ENCODE data around the gene CRYGS. TPM values are rescaled to one million over a fixed set of nuclear protein-coding genes. Genes with fewer than 3 reads are reported as not detected.
"Not testable (repeated sequence)": the region's sequence is repeated elsewhere in the genome, so short reads cannot be mapped to it uniquely, and the experiment has no call there.

The CRYGS gene
- total RNA-seq, 2 donors from 2014 or later, result 2.4 to 4.9 TPM

DNA sequence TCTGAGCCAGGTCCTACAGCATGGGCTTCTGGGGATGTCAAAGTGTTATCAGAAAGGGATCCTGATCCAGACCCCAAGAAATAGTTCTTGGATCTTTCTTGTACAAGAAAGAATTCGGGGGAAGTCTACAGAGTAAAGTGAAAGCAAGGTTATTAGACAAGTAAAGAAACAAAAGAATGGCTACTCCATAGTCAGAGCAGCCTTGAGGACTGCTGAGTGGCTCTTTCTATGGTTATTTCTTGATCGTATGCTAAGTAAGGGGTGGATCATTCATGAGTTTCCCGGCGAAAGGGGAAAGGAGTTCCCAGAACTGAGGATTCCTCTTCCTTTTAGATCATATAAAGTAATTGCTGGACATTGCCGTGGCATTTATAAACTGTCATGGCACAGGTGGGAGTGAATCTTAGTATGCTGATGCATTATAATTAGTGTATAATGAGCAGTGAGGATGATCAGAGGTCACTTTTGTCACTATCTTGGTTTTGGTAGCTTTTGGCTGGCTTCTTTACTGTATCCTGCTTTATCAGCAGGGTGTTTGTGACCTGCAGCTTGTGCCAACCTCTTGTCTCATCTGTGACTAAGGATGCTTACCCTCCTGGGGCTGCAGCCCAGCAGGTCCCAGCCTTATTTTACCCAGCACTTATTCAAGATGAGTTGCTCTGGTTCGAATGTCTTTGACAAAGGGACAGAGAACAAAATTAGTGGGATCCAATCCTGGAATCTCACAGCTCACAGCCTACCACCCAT lies 41.0 kb downstream of the CRYGS start:
- no peak for ATAC-seq (replicated peaks)
- Mint-ChIP-seq H3K27ac (peak overlapping the region; percentile 46), H3K4me1 (peaks cover 14% of the 10 kb centered on the region), H3K9me3 (no peaks in the 10 kb centered on the region), H3K4me3 (peak overlapping the region; percentile 49), H3K36me3 (ENCODE audit: low read depth) (no peaks in the 10 kb centered on the region), H3K27me3 (peaks cover 3% of the 10 kb centered on the region)

- peak; percentile 30 for ATAC-seq (replicated peaks)
- H3K36me3 Mint-ChIP-seq (ENCODE audit: low read depth), result no peaks in the 10 kb centered on the region
- H3K27me3 Mint-ChIP-seq, result peaks cover 3% of the 10 kb centered on the region
- H3K4me3 Mint-ChIP-seq, result peak overlapping the region; percentile 49
- peak overlapping the region; percentile 46 for H3K27ac Mint-ChIP-seq
- peaks cover 14% of the 10 kb centered on the region for H3K4me1 Mint-ChIP-seq
- H3K9me3 Mint-ChIP-seq, result no peaks in the 10 kb centered on the region
Observed at GRCh38 chr3:186502138-186502948, 41.8 kb downstream of the CRYGS start.

DNA sequence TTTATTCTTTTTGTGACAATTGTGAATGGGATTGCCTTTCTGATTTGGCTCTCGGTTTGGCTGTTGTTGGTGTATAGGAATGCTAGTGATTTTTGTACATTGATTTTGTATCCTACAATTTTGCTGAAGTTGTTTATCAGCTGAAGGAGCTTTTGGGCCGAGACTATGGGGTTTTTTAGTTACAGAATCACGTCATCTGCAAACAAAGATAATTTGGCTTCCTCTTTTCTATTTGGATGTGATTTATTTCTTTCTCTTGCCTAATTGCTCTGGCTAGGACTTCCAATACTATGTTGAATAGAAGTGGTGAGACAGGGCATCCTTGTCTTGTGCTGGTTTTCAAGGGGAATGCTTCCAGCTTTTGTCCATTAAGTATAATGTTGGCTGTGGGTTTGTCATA lies 44.2 kb downstream of the CRYGS start:
- not testable (repeated sequence) for H3K36me3 Mint-ChIP-seq (ENCODE audit: low read depth); H3K4me1 Mint-ChIP-seq; H3K9me3 Mint-ChIP-seq; ATAC-seq (replicated peaks); H3K4me3 Mint-ChIP-seq; H3K27ac Mint-ChIP-seq; H3K27me3 Mint-ChIP-seq

- H3K27ac Mint-ChIP-seq; ATAC-seq (replicated peaks); H3K4me3 Mint-ChIP-seq; H3K27me3 Mint-ChIP-seq; H3K9me3 Mint-ChIP-seq; H3K36me3 Mint-ChIP-seq (ENCODE audit: low read depth); H3K4me1 Mint-ChIP-seq: not testable (repeated sequence)
Observed at GRCh38 chr3:186498022-186498421, 46.2 kb downstream of the CRYGS start.

DNA sequence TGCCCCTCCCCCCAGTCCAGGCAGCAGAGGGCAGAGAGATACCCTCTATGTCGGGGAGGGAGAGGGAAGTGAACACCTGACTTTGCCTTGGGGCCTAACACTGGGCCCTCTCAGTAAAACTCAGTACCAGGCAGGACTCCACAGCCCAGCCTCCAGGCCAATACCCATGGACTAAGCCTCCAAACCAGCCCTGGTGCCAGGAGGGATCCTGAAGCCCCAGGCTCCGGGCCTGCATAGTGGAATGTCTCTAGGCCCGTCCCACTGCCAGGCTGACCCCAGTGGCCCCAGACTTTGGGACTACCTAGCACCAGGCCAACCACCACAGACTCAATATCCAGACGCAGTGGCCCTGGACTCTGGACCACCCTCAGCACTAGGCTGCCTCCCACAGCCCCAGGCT lies 46.6 kb downstream of the CRYGS start:
- no peaks in the 10 kb centered on the region for H3K36me3 Mint-ChIP-seq (ENCODE audit: low read depth)
- no peaks in the 10 kb centered on the region for H3K9me3 Mint-ChIP-seq
- no peak overlapping the region for H3K4me3 Mint-ChIP-seq
- H3K27ac Mint-ChIP-seq, result no peak overlapping the region
- ATAC-seq (replicated peaks), result no peak
- no peaks in the 10 kb centered on the region for H3K27me3 Mint-ChIP-seq
- H3K4me1 Mint-ChIP-seq, result peaks cover 4% of the 10 kb centered on the region

DNA sequence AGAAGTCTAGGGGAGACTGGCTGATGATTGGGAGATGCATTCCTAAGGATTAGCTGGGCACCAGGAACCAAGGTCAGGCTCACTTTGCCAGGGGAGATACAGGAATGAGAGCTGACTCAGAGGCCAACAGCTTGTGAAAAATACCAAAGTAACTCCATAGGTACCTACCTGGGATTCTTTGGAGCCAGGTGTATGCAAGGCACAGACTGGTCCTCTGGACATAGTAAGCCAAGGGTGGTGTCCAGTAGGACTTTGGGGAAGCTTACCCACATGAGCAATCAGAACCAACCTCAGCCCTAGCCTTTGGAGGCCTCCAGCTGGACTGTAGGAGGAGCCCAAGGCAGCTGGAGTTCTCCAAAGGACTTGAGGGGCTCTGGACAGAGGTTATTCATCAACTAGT lies 47.5 kb downstream of the CRYGS start:
- ATAC-seq (replicated peaks), result no peak
- H3K4me3 Mint-ChIP-seq, result no peak overlapping the region
- H3K27me3 Mint-ChIP-seq, result no peaks in the 10 kb centered on the region
- no peaks in the 10 kb centered on the region for H3K36me3 Mint-ChIP-seq (ENCODE audit: low read depth)
- H3K27ac Mint-ChIP-seq, result no peak overlapping the region
- H3K4me1 Mint-ChIP-seq, result peaks cover 3% of the 10 kb centered on the region
- no peaks in the 10 kb centered on the region for H3K9me3 Mint-ChIP-seq

GRCh38 chr3:186496016-186496415 lies 48.2 kb downstream of the CRYGS start:
- no peak for ATAC-seq (replicated peaks)
- Mint-ChIP-seq H3K9me3 (no peaks in the 10 kb centered on the region), H3K27ac (no peak overlapping the region), H3K4me3 (no peak overlapping the region), H3K27me3 (no peaks in the 10 kb centered on the region), H3K36me3 (ENCODE audit: low read depth) (no peaks in the 10 kb centered on the region), H3K4me1 (peaks cover 3% of the 10 kb centered on the region)

DNA sequence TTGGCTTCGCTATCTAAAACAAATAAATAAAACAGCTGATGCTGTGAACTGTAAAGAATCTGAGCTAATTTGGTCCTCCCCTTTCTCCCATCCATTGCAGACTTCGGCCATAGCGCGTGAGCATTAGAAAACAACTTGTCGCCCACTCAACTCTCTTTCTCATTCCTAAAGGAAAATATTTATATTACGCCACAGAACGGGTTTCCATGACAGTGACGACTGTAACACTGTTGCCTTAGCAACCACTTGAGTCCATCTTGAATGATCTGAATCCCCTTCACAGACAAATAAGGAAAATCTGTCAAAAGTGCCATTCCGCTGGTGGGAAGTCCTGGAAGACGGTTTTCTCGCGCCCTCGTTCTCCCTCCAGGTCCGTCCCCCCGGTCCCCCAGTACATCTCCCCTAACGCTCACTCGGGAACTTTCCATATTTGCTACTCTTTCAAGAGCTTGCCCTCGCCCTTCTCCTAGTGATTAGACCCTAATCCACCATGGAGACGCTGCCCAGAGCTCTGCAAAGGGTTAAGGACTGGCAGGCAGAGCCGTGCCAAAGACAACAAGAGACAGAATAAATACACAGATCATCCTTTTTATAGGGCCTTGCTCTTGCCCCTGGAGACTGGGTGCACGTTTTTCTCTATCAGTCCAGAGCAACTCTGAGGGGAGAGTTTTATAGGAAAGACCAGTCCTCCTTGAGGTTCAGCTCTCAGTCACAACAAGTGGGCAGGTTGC lies 50.5 kb downstream of the CRYGS start:
- no peak for ATAC-seq (replicated peaks)

DNA sequence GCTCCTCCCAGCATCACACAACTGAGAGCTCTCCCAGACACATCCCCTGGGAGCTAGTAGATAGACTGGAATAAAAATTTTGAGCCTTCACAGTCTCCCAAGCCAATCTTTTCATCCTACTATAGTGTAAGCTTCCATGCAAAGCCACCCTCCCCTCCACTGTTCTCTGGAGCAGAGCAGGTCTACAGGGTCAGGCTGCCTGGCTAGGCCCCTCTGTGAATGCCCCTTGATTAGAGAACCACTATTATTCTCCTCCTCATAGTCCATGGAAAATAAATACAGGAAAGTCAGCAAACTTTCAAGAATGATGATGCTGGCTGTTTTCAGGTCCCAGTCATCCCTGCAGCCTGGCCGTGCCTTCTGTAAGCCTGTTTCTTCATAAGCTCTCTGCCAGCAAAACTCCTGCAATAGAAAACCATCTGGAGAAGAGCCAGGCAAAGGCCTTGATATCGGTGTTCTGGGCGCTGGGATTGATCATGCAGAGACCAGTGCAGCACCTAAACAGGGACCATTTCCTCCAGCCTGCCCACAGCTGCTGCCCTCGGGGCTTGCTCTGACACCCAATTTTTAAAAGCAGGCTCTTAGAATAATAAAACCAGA lies 51.7 kb downstream of the CRYGS start:
- Mint-ChIP-seq H3K4me1 (no peaks in the 10 kb centered on the region), H3K27me3 (no peaks in the 10 kb centered on the region), H3K27ac (no peak overlapping the region), H3K9me3 (no peaks in the 10 kb centered on the region), H3K4me3 (no peak overlapping the region), H3K36me3 (ENCODE audit: low read depth) (no peaks in the 10 kb centered on the region)
- no peak for ATAC-seq (replicated peaks)

More for the DNA sequence above, 50.5 kb downstream of the CRYGS start:
- Mint-ChIP-seq H3K27me3 (no peaks in the 10 kb centered on the region), H3K36me3 (ENCODE audit: low read depth) (no peaks in the 10 kb centered on the region), H3K4me3 (no peak overlapping the region), H3K9me3 (no peaks in the 10 kb centered on the region), H3K4me1 (no peaks in the 10 kb centered on the region), H3K27ac (no peak overlapping the region)

- H3K36me3 Mint-ChIP-seq (ENCODE audit: low read depth), result no peaks in the 10 kb centered on the region
- no peaks in the 10 kb centered on the region for H3K27me3 Mint-ChIP-seq
- H3K27ac Mint-ChIP-seq, result no peak overlapping the region
- no peak for ATAC-seq (replicated peaks)
- no peaks in the 10 kb centered on the region for H3K9me3 Mint-ChIP-seq
- H3K4me3 Mint-ChIP-seq, result no peak overlapping the region
- H3K4me1 Mint-ChIP-seq, result no peaks in the 10 kb centered on the region
Observed at GRCh38 chr3:186489507-186489906, 54.7 kb downstream of the CRYGS start.

Other genes with a start within 250 kb of the CRYGS start
- gene DGKG, start 182.1 kb downstream of the CRYGS start, total RNA-seq, result 1 to 10 TPM in 1 of 2 donors, under 1 TPM in 1; 0.37 to 1.1 TPM
- gene TBCCD1, start 23.0 kb upstream of the CRYGS start, total RNA-seq, result 1 to 10 TPM; 7.8 to 9.7 TPM
- gene DNAJB11, start 26.3 kb upstream of the CRYGS start, total RNA-seq, result 10 to 100 TPM; 22.4 to 46.7 TPM
- gene AHSG, start 68.7 kb upstream of the CRYGS start, total RNA-seq, result not detected
- gene FETUB, start 96.0 kb upstream of the CRYGS start, total RNA-seq, result not detected
- not detected for gene HRG, start 121.6 kb upstream of the CRYGS start, total RNA-seq
- not detected for gene KNG1, start 173.0 kb upstream of the CRYGS start, total RNA-seq
- gene EIF4A2, start 239.2 kb upstream of the CRYGS start, total RNA-seq, result 100 to 1,000 TPM; 266 to 346 TPM

All from activated T-helper 17 cell treated with anti-CD3 and anti-CD28 coated beads, Interleukin-2, amount 50 U/mL, for 72 hours (primary cell).